Fibroblast of skin of right quadriceps (primary cell): ENCODE results near the gene PAPOLG.
A peak's percentile ranks its signal among the peaks of the same experiment; 100 is the strongest.

Source experiments
- DNase-seq: peaks from one replicate; pipeline ENCODE4 v3.0.0-alpha.2; 2013

Gene PAPOLG

DNA sequence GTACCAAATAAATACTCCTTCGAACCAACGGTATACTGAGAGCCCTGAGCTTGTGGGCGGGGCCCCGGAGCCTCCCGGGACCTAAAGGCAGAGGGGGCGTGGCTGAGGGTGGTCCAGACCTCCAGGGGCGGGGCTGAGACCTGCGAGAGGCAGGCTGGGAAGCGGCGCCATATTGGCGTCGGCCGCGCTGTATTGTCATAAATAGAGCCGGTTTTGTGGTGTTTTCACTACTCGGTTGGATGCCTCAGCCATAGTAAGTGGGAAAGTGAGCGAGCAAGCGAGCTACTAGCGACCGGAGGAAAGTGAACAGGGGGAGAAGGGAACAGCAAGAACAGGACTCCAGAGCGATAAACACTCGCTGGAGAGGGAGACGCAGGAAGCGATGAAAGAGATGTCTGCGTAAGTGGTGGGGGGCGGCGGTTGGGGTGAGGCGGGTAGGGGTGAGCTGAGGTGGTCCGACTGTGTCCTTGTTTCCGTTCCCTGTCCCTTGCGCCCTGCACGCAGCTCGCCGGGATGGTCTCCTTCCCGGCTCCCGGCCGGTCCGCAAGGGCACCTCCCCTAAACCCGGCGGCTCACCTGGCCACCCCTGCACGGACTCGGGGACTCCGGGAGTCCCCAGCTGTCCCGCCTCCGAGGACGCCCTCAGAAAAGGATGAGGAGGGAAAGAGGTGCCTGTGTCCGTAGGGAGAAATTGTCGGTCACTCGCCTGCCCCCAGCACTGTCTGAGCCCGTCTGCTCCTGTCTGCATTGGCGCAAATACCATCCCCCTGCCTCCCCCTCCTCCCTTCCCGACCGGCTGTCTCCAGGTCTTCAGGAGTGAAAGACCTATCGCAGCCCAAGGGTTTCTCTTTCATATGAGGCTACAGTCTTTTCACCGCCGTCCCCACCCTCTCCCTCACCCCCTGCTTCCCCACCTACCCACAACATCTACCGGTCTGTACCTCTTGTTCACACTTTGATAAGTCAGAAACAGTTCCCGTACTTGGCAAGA is at the start of gene PAPOLG:
PAPOLG (plus strand) TSS at position 172 of the 991 bp plus-strand sequence; CDS start at position 383, 211 bp downstream.
- DNase-seq = peak; percentile 89

GRCh38 chr2:60707750-60708371 is 48.2 kb upstream of the PAPOLG start:
- peak; percentile 20 for DNase-seq

- DNase-seq = no peak
These were observed 47.3 kb upstream of the PAPOLG start for GRCh38 chr2:60708630-60709320.

DNA sequence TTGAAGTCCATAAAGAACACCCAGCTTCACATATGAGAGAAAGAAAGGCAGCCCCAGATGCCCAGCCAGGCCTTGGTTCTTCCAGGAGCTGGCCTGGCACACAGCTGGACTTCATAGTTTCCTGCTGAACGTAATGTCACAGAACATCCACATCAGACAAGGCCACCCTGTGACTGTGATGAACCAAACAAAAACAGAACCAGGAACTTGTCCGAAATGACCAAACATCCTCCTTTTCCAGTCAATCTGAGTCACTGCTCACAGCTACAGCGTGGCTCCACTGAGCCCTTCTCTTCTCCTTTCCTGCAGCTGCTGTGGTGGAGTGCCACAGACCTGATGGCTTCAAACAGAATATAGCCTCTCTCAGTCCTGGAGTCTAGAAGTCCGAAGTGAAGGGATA is 45.4 kb upstream of the PAPOLG start:
- DNase-seq = no peak

GRCh38 chr2:60715561-60715960 is 40.5 kb upstream of the PAPOLG start:
- DNase-seq = no peak

DNA sequence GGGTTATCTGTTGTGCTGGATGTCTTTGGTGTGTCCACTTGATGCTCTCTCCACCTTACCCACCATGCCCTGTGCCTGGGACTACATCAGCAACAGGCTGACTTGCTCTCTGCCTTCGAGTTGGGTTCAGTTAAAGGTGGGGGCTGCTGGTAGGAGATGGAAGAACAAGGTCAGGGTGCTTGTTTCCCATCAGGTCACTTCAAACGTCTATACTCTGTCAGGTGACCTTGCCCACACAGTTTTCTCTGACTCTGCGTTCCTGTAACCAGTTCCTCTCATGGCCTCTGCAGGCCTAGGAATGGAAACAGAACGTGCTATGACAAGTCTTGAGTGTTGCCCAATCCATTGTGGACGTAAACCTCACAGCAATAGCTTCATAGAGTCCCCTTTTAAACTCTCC is 38.4 kb upstream of the PAPOLG start:
- no peak for DNase-seq

- no peak for DNase-seq
These were observed 36.7 kb upstream of the PAPOLG start for GRCh38 chr2:60719331-60719730.

- no peak for DNase-seq
These were observed 30.6 kb upstream of the PAPOLG start for GRCh38 chr2:60725466-60725865.

GRCh38 chr2:60728855-60729254 is 27.2 kb upstream of the PAPOLG start:
- no peak for DNase-seq

- no peak for DNase-seq
These were observed 20.4 kb upstream of the PAPOLG start for GRCh38 chr2:60735496-60736250.

GRCh38 chr2:60738679-60739078 is 17.4 kb upstream of the PAPOLG start:
- no peak for DNase-seq

DNA sequence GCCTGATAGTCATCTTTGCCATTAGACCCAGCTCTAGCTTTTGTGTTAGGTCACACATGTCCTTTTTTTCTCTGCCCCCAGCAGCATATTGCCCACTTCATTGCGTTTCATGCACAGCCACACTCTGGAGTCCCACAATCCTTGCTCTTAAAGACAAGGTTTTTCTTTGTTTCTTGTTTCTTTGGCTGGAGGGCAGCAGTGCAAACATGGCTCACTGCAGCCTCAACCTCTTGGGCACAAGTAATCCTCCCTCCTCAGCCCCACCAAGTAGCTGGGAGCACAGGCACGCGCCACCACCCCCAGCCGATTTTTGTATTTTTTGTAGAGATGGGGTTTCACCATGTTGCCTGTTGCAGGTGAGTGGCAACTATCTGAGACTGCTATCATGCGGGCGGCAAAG is 16.9 kb upstream of the PAPOLG start:
- DNase-seq = no peak

DNA sequence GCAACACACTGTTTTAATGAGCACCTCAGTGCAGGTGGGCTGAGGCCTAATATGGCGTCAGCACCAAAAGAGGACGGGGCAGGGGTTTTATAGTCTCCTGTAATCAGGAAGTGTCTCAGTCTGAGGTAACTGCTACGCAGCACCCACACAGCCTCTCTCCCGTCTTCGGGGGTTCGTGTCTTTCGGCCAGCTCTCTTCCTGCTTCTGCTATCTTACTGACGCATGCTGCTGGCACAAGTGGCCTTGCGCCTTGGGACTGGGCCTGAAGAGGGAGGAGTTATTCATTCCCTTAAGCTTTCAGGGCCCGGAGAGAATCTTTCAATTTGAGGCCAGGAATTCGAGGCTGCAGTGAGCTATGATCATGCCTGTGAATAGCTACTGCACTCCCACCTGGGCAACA is 14.5 kb upstream of the PAPOLG start:
- DNase-seq = no peak

- DNase-seq = no peak
These were observed 13.6 kb upstream of the PAPOLG start for GRCh38 chr2:60742419-60742818.

GRCh38 chr2:60745330-60745729 is 10.7 kb upstream of the PAPOLG start:
- DNase-seq = no peak

DNA sequence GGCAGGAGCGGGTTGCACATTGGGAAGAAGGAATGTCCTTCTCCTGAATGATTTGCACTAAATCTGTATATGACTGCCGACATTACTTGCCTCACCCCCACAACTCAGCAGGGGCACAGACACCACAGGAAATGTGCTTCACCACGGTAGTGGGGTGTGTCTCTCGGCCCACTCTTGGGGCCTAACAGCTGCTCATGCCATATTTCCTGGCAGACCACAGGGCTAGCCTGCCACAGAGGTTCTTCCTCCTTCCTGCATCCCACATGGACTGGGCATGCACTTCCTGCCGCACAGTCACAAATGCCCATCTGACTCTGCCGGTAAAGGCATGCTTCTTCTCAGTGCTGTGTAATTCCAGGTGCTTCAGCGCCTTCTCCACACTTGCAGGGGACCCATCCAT is 10.3 kb upstream of the PAPOLG start:
- DNase-seq = no peak

DNA sequence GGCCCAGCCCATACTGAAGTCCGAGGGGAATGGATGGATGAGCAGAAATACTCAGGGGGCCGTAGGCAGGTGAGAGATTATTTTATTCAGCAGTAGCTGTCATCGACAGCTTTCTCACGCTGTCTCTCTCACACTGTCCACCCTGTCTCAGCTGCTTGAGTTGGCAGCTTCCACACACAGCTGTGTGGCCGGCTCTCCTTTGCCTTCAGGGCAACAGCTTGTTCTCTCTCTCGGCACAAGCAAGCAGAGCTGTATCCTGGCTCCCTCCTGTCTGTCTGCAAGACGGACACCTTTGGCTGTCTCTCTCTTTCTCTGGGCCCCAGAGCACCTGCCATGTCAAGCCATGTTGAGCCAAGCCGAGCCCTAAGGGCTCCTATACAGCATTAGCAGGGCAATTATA is 9.8 kb upstream of the PAPOLG start:
- no peak for DNase-seq

DNA sequence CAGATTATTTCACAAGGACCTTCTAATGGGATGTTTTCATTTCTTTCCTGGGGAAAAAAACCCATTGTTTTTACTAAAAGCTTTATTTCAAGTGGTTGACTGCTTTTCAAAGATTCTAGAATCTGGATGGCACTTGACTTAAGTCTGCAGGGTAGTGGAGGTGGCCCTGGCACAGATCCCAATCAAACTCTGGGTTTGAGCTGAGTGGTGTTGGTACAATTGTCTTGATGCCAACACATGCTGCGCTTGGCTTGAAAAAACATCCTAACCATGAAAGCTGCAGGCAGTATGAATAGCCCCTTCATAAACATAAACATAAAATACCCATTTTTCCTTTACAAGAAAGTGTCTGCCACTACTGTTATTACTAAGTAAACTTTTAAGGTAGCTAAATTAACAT is 3.6 kb downstream of the PAPOLG start:
- no peak for DNase-seq

DNA sequence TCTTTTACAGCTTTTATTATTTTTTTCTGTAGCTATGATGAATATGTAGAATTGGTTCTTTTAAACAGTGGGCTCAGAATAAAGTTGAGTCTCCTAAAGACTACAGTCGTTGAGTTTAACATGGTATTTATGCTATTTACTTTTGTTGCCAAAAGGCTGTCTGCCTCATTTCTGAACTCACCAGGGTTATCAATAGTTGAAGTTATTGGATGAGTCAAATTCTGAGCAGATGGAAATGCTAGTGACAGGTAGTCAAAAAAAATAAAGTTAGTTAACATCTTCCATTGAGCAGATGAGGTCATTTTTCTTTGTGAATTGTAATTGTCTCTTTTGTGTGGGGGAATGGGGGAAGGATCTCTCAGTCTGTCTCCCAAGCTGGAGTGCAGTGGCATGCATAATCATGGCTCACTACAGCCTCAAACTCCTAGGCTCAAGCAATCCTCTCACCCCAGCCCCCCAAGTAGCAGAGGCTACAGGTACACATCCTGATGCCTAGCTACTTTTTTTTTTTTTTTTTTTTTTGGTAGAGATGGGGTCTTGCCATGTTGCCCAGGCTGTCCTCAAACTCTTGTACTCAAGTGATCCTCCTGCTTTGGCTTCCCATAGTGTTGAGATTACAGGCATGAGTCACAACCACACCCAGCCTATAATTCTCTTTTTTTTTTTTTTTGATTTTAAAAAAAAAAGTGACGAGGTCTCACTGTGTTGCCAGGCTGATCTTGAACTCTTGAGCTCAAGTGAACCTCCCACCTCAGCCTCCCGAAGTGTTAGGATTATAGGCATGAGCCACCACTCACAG is 8.9 kb downstream of the PAPOLG start:
- DNase-seq = no peak

DNA sequence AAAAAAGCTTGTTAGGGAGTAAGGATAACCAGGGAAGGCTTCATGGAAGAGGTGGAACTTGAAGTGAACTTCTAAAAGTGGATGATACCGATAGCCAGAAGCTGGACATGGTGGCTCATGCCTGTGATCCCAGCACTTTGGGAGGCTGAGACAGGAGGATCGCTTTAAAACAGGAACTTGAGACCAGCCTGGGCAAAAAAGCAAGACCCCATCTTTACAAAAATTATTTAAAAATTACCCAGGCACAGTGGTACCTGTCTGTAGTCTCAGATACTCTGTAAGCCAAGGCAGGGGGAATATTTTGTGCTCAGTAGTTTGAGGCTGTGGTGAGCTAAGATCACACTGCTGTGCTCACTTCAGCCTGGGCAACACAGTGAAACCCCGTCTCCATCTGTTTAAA is 10.2 kb downstream of the PAPOLG start:
- DNase-seq = no peak

DNA sequence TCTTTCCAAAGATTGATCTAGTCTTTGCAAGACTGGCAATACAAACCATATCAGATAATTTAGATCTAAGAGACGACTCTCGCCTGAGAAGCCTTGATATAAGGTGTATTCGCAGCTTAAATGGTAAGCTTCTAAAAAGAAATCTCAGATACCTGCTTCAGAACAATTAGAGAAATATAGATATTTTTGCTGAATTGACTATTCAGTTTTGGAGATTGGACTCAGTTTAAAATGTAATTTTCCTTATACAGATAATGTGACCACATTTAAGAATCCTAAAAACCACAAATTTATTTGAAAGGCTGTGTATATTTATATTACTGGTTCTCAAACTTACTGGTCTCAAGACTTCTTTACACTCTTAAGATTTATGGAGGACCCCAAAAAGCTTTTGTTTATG is 15.4 kb downstream of the PAPOLG start:
- DNase-seq = no peak

DNA sequence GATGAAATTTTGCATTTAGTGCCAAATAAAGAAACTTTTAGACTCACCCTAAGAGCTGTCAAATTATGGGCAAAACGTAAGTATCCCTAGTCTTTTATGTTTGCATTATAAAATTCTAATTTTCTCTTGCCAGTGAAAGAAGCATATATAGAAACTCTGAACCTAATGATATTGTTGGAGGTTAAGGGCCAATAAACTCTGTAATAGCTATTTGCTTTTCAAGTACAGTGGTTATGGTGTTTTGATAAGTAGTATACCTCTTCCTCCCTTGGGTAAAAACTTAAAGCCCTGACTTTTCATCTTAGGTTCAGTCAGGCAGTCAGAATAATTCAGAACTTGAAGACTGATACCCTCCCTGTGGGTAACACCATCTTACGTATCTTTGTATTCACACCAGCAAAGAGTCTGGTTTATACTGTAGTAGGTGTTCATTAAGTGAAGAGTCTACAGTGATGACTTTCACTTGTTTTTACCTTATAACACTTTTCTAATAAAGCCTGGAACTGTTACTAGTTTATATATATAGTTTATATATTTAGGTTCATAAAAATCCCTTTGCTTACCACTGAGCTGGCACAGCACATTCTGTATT is 19.1 kb downstream of the PAPOLG start:
- DNase-seq = no peak
